GM18505 (cell line): Measurements from ENCODE around the gene OR10P1.

ENCODE experiments used
- ATAC-seq: cut with Tn5 transposase; IDR thresholded peaks from one replicate; pipeline ENCODE4 v1.9.1; 2021; ENCODE audit not compliant: unreplicated experiment
- POLR2A ChIP-seq: IDR thresholded peaks from 4 replicates; pipeline ENCODE4 v1.6.1; 2011; ENCODE audit warnings: borderline replicate concordance; ENCODE audit not compliant: insufficient read depth, insufficient read length; ENCODE audit errors: extremely low read depth

The OR10P1 gene

GRCh38 chr12:55686366-55687010 is 49.8 kb downstream of the OR10P1 start:
- TF ChIP-seq POLR2A = no peak

More at GRCh38 chr12:55686366-55687010, 49.8 kb downstream of the OR10P1 start:
- ATAC-seq = no peak
